Stimulated activated CD8-positive, alpha-beta memory T cell treated with anti-CD3 and anti-CD28 coated beads, Interleukin-15, amount 100 ng/mL, for 24 hours (primary cell): Measurements from ENCODE around the gene DIP2C.
"Not testable (repeated sequence)": the region's sequence is repeated elsewhere in the genome, so short reads cannot be mapped to it uniquely, and the experiment has no call there.

ENCODE experiments used
- DNase-seq: peaks from one replicate; pipeline ENCODE4 v3.0.0-alpha.2; 2020; ENCODE audit warnings: low read depth

The DIP2C gene

DNA sequence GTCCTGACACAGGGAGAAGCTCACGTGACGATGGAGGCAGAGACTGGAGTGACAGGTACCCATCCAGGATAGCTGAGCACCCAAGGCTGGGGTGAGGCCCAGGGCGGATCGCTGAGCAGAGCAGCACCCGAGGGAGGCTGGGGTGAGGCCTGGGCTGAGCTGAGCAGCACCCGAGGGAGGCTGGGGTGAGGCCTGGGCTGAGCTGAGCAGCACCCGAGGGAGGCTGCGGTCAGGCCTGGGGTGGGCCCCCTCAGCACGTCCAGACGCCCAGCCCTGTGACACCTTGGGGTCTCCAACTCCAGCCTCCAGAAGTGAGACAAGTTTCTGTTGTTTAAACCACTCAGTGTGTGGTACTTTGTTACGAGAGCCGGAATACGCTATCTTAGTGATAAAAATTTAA lies 318.0 kb downstream of the DIP2C start:
- DNase-seq, result no peak

DNA sequence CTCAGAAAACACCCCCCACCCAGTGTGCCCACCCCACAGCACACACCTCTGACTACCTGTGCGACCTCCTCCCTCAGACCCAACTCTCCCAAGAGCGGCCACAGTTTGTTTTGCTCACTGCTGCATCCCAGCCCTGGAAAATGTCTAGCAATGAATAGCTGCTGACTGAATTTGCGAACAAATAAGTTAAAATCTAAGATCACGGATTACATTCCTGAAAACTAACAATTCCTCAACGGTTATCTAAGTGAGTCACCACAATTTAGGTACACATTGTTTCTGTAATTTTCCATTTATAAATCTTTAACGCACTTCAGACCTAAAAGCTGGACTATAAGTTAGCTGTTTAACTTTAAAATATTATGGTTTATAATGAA lies 319.0 kb downstream of the DIP2C start:
- no peak for DNase-seq

DNA sequence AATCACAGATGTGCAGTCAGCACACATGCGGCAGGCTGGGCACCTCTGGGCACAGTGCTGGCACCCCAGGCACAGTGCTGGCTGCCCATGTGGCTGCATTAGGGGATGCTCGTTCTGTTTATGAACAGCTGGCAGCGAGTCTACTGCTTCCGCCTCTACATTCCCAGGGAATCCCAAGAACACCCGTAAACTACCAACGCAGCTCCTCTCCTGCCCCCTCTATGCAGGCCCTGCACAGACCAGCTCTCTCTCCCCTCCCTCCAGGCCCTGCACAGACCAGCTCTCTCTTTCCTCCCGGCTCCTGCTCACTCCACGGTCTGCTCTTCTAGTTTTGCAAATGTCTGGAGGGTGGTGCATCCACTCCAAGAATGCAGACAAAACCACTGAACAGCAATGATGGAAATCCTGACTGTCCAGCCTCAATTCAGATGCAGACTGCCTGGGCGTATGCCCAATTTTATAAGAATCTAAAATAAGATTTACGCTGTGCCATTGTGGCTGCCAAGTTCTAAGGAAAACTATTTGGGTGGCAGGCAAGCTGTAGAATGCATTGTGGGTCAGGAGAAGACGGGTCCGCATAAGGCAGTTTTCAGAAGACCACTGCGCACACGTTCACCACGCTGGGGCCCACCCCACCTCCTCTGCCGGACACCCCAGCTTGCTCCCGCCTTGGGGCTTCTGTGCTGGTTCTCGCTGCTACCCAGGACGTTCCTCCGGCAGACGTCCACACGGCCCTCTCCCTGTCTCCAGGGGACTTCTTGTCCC lies 319.6 kb downstream of the DIP2C start:
- no peak for DNase-seq

DNA sequence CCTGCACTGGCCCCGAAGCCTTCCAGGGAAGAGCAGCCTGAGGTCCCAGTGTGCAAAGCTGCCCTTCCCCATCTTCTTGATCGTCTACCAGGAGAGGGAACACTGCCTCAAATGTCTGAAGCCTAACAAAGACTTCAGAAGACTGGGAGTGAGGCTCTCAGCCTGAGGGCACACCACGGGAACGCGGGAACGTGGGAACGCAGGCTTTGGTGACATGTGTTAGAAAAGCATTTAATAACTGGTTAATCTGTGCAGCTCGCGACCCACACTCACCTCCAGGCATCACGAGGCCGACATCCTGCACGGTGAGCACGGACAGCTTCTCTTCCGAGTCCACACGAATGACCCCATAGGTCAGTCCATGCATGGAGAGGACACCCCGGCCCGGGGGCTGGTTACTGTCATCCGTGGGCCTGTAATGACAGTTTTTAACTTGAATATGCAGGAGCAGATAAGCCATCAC lies 320.2 kb downstream of the DIP2C start:
- no peak for DNase-seq

DNA sequence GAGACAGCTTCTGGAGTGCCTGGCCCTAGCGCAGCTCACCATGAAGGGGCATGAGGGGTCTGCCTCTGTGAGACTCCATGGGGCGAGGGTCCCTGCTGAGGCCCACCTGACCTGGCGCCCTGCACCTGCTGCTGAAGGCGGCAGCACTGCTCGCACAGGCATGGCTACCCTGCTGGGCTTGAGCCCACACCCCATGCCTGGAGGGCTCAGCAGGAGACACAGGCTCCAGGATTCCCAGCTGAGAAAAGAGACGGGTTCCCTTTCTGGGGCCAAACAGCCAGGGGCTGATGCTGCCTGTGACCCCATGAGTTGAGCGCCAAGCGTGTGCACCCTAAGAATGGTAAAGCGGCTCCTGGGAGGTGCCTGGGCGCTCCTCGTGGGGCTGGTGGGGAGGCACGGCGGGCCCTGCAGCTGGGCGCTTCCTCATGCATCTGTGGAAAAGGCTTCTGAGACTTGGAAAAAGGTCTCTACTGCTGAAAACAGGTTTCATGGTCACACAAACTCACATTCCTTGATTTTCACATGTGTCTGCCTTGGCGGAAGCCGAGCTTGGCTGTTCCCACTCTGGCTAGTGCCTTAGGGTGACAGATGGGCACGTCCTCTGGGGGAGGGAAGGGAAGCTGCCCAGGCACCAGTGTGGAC lies 320.8 kb downstream of the DIP2C start:
- DNase-seq, result no peak

DNA sequence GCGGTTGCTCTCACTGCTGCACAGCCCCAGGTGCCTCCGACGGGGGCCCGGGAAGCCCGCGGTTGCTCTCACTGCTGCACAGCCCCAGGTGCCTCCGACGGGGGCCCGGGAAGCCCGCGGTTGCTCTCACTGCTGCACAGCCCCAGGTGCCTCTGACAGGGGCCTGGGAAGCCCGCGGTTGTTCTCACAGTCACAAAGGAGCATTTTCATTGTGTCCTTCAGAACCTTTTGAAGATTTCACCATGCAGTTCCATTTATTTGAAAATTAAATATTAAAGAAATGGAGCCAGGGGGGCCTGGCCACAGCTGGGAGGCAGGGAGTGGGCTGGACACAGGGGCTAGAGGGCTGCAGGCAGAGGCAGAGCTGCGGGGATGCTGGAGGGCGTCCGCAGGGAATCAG lies 321.4 kb downstream of the DIP2C start:
- not testable (repeated sequence) for DNase-seq

DNA sequence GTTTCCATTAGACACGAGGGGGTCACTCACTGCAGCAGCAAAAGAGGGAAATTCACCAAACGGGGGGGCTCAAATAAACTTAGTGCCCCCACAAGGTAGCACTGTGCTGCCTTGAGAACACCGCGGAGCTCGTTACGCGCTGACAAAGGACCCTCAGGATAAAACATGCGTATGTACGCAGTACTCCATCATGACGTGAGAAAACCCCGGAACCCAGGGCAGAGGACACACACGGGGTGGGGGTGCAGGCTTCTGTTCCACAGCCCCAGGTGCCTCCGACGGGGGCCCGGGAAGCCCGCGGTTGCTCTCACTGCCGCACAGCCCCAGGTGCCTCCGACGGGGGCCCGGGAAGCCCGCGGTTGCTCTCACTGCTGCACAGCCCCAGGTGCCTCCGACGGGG lies 321.8 kb downstream of the DIP2C start:
- no peak for DNase-seq

DNA sequence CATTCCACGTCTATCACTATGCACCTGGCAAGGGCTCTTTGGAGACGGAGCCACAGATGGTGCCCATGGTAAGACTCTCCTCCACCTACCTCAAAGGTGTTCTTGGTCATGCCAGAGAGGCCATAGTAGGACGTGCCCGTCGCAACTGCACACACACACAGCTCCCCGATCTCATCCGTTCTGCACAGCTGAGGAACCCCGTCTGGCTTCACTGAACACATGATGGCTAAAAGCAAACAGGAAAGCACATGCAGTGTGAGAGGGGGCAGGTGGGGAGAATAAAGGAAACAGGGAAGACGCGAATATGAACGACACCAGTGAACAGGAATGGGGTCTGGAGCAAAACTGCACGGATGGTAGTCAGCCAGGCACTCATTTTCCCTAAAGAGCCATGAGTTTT lies 323.3 kb downstream of the DIP2C start:
- no peak for DNase-seq

DNA sequence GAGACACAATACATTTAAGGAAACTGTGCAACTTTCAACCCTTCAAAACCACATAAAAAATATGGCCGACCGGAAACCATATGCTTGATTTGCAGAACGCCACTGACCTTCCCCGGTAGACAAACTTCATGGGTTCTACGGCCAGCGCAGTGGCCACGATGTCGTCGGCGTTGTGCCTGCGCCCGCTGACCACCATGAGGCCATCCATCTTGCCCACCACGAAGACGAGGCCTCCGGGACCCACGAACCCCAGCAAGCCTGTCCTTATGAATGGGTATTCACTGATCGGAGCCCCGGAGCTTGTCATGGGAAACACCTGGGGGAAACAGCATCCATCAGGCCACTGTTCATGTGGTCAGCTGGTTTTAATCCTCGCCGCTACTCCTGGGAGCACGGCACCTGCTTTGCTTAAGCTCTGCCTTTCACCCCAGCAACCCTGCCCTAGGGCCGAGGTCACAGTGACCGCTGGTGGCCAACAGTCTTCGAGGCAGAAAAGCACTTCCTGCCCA lies 325.1 kb downstream of the DIP2C start:
- no peak for DNase-seq

DNA sequence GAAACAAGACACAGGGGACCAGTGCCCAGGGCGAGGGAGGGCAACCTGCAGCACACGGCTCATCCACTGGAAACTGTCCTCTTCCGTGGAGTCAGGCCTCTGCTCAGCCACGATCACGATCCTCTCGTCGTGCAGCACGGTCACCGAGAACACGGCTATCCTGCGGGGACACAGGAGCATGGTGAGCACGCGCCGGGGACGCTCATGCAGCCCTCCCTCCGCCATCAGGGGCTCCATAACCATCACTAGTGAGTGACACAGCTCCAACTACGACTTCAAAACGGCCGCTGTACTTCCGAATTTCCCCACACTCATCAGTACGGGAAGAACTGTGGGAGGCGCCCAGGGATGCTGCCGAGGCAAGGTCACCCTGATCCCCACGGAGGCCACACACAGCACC lies 326.3 kb downstream of the DIP2C start:
- no peak for DNase-seq

DNA sequence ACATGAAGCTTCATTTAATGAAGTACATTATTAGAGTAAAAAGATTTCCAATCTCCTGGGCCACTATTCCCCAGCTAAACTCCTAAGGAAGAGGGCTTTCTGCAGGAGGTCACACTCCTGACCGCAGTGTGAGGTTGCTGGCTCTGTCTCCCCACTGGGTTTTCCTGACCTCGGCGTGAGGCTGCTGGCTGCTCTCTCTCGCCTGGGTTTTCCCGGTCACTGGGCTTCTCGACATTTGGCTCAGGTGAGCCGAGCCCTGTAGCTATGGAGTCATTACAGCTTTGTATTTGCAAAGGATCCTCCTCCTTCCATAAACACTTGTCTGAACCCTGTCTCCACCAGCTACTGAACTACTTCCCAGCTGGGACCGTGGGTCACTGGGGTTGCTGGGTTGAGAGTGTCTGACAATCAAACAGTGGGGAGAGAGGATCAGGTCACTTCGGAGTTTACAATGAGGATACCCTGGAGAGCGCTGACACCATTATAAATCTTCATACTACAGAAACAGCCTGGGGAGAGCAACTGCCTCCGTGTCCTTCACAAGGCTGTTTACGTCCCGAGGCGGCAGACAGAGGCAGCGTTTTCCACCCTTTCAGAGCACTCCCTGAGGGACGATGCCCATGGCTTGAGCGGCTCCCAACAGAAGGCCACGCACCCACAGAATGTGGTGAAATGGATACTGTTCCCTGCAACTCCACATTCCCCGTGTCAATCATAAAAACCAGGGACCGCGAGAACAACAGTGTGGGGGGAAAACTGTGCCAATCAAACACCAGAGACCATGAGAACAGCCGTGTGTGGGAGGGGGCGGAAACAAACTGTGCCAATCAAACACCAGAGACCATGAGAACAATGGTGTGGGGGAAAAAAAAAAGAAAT lies 328.0 kb downstream of the DIP2C start:
- no peak for DNase-seq

DNA sequence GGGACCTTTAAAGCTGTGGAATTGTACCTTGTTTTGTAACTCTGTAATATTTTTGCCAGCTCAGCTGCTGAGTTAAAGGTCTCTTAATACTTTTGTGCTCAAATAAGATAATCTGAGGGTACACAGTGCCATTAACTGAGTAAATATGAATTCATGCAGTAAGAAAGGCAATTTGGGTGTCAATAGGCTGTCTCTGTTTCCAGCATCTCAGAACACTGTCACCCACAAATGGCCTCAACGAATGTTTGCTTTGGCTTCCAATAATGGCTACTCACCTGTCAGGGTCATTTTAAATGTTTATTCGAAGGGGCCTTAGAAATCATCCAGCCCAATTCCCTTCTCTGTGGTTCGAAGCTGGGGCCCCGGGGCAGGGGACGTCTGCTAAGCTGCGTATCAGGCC lies 328.8 kb downstream of the DIP2C start:
- no peak for DNase-seq

DNA sequence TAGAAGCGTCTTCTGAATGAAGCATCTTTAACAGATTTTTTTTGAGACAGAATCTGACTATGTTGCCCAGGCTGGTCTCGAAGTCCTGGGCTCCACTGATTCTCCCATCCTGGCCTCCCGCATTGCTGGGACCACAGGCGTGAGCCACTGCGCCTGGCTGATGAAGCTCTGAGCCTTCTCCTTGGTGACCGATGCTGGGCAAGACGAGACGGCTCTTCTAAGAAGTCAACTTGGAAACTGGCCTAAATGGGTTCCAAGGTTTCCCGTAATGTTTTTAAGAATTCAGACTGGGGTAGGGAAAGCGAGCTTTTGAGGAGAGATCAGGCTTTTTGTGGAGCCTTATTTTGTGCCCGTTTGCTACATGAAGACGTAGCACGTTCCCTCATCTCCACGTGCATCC lies 329.7 kb downstream of the DIP2C start:
- no peak for DNase-seq

DNA sequence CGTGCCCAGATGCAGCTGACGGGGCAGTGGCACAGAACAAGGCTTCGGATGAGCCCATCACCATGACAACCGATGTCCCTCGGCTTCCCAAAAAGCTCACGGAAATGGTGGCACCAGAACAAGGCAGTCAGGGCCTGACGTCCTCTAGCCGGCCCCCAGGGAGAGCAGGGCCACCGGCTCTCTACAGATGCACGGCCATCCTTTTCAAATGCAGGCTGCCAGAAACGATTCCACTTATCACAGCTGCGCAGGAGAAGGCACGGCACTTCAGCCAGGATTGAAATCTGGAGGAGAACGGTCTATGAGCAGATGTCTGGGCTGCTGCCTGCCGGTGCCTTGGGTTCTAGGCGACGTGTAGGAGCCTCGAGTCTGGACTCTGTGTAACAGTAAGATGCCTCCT lies 330.4 kb downstream of the DIP2C start:
- no peak for DNase-seq

DNA sequence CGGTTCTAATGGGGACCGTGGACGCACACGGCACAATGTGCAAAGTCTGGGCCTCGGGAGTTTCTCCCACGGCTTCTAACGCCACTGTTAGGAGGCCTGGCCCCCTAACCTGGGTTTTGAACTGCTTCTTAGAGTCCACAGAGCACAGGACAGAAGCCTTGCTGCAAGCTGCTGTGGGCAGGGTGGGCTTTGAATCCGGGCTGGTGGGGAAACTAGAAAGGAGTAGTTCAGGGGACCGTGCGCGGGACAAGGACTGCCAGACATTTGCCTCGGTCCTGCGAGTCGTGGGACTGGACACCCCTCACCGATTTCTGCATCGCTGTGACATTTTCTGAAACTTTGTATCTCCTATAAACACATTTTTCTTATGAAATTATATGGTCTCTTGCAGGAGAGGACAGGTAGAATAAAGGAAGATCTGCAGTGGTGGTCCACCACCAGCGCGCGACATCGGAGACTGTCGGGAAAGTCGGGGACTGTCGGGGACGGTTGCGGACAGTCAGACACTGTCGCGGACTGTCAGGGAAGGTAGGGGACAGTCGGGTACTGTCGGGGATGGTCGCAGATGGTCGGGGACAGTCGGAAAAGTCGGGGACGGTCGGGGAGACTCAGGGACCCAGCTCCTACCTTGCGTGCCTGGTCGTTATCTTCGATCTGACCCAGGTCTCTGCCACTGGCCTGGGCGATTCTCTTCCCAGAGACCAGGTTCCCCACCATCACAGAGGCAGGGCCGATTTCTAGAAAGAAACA lies 332.1 kb downstream of the DIP2C start:
- DNase-seq, result no peak

DNA sequence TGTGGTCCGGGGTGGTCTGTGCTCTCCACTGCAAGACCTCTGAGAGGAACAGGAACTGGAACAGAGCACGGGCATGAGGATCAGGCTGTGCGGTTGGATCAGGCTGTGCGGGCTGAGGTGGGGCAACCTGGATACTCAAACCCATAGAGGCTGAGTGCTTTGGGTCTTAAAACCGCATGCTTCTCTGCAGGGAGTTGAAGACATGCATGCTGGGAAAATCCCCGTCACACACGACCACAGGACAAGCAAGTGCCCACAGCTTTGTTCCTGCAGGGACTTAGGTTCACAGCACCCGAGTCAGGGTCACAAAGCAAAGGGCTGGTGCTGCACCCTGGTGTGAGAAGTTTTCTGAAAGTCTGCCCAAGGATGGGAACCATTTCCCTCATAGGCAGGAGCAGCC lies 333.0 kb downstream of the DIP2C start:
- DNase-seq, result no peak

DNA sequence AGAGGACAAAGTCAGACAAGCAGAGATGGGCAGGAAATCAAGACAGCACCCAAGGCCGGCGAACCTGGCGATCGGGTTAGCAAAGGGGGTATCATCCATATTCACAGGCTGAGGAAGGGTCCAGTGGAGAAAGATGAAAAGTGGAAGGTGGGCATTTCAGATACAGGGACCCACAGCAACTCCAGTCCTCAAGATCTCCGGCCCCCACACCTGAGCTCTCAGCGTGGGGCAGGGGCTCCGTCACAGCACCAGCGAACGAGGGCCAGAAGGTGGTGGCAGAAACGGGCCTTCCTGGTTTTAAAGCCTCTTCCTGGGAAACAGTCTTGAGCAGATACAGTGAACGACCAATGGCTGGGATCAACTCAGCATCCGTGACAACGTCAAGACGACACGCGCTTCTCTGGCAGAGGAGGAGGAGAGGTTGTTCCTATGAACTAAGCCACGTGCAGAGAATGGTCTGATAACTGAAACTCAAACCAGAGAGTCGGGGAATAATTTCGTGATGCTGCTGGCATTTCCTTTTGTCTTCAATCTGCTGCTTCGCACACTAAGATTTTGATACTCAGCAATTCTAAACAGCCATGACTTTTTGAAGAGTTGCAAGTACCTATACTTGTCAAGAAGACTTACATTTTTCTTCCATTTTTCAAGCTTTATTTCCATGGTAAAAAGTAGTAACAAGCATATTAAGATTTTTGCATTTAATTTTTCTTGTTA lies 334.4 kb downstream of the DIP2C start:
- DNase-seq, result no peak

DNA sequence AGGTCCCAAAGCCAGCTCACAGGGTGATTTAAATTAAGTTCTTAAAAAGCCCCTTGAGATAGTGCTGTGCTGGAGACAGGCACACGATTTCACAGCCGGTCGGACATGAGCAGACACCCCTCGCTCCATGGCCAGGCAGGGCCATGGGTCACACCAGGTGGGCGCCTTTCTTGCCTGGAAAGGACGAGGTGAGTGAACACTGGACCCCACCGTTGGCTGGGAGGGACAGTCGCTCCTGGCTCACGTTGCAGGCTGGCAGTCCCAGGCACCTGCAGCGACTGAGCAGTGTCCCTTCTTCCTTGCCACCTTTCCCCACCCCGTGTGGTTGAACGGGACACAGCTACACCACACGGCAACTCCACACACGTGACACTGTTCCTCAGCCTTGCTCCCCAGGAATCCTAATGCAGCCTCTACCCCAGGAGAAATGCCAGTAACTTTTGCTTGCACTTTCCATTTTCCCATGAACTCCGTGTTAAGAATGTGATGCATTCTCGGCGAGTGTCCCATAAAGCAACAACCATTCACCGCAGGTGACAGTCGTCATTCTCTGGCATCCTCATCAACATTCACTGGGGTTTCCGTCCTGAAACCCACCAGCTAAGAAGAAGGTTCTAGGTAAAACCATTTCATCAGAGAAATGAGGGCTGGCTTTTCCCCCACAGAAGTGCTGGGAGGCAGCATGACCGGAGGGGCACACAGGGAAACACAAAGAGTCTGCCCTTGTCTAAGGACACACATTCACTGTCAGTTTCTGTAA lies 336.8 kb downstream of the DIP2C start:
- DNase-seq, result no peak

DNA sequence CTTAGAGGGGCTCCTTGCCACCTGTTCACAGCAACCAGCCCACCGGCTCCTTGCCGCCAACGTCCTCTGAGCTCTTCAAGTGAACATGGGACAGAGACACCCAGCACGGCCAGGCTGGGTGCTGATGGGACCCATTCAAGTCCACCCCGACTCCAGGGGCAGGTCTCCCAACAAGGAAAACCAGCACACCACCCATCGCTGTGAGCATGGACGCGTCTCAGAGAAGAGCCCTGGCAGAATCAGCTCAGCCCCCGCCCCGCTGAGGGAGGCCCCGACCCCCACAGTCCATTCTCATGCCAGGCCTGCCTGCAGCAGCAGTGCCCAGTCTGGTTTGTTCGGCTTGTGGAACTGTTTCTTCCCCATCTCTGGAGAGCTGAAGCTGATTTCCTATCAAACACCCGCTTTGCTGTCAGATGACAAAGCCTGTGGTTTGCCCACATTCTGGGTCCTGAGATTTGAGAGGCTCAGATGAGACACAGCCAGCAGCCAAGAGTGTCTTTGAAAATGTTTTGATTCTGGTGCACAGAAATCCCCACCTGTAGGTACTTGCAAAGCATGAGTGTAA lies 337.6 kb downstream of the DIP2C start:
- no peak for DNase-seq

DNA sequence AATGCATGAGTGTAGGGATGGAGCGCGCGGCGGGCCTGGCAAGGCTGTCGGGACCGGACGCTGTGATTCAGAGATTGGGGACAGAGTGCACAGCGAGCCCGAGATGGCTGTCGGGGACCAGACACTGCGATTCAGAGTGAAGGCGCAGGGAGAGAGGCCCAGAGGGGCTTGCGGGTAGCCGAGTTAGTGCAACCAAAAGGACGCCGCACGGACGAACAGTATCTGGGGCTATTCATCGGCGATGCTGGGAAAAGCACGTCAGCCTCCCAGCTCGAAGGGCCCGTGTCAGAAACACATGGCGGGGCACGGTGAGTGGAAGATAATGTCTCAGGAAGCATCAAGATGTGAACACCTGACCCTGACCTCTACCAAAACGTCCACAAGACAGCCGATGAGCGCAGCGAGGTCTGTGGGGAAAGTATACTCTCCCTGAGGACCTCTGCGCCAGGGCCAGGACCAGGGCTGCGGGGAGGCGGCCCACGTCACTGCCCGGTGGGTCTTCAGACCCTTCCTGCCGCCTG lies 338.4 kb downstream of the DIP2C start:
- DNase-seq, result no peak
